PC-3 (cell line): ENCODE results near the gene CCDC171. TPM values are rescaled to one million over a fixed set of nuclear protein-coding genes. Genes with fewer than 3 reads are reported as not detected.
"Not testable (repeated sequence)": the region's sequence is repeated elsewhere in the genome, so short reads cannot be mapped to it uniquely, and the experiment has no call there.

Experiments used
- ATAC-seq: fragments of 200-7000 bp; cut with Tn5 transposase; 2 replicates; pipeline ENCODE4 v1.9.1; 2020; ENCODE audit warnings: mild to moderate bottlenecking, moderate library complexity
- BruUV-seq: library from RNA; stranded (reverse); fragments of 400-500 nt; replicated peaks from 2 replicates; lab custom pipeline; 2021; lab: Mats Ljungman, UMichigan
- CTCF ChIA-PET: fragments of 300-600 bp; sonication (Branson Sonifier 250); formaldehyde crosslinking; loops from one replicate; lab custom pipeline; 2022; ENCODE audit warnings: antibody characterized with exemption; lab: Charles Lee
- POLR2A ChIA-PET: fragments of 300-600 bp; sonication (Branson Sonifier 250); formaldehyde crosslinking; loops from one replicate; lab custom pipeline; 2022; ENCODE audit warnings: antibody characterized with exemption; ENCODE audit not compliant: unreplicated experiment; lab: Charles Lee
- DNase-seq: peaks from one replicate; pipeline ENCODE4 v3.0.0-alpha.2; 2015
- H2AFZ ChIP-seq: fragments of 300-600 bp; sonication (generic); 2 replicates; pipeline ENCODE4 v1.6.0; 2016; ENCODE audit warnings: antibody characterized with exemption, low read length
- H3F3A ChIP-seq: fragments of 300-600 bp; sonication (generic); one replicate; pipeline ENCODE4 v1.6.0; 2017; ENCODE audit warnings: antibody characterized with exemption, low read length, control low read depth, mild to moderate bottlenecking; ENCODE audit not compliant: unreplicated experiment
- H3K27ac ChIP-seq: fragments of 300-600 bp; sonication (generic); 2 replicates; pipeline ENCODE4 v1.5.1; 2016; ENCODE audit warnings: mild to moderate bottlenecking, low read length
- H3K27me3 ChIP-seq: fragments of 300-600 bp; sonication (generic); 2 replicates; pipeline ENCODE4 v1.6.1; 2016; ENCODE audit warnings: low read length, mixed read lengths
- H3K36me3 ChIP-seq: fragments of 300-600 bp; sonication (generic); 2 replicates; pipeline ENCODE4 v1.6.1; 2016; ENCODE audit warnings: low read depth, mixed run types, low read length, mixed read lengths
- H3K4me1 ChIP-seq: fragments of 300-600 bp; sonication (generic); 2 replicates; pipeline ENCODE4 v1.5.1; 2016; ENCODE audit warnings: low read length; ENCODE audit not compliant: insufficient read depth
- H3K4me2 ChIP-seq: fragments of 300-600 bp; sonication (generic); 2 replicates; pipeline ENCODE4 v1.6.0; 2016; ENCODE audit warnings: low read length
- H3K4me3 ChIP-seq: fragments of 300-600 bp; sonication (generic); 2 replicates; pipeline ENCODE4 v1.5.1; 2016; ENCODE audit warnings: mild to moderate bottlenecking, low read length, mixed read lengths
- H3K79me2 ChIP-seq: fragments of 300-600 bp; sonication (generic); 2 replicates; pipeline ENCODE4 v1.6.1; 2017; ENCODE audit warnings: low read length, mixed read lengths
- H3K9ac ChIP-seq: fragments of 300-600 bp; sonication (generic); 2 replicates; pipeline ENCODE4 v1.6.0; 2016; ENCODE audit warnings: mild to moderate bottlenecking, low read length
- H3K9me2 ChIP-seq: fragments of 300-600 bp; sonication (generic); replicated peaks from 2 replicates; pipeline ENCODE4 v1.6.1; 2016; ENCODE audit warnings: mixed run types, low read length, mixed read lengths
- H3K9me3 ChIP-seq: fragments of 300-600 bp; sonication (generic); 2 replicates; pipeline ENCODE4 v1.6.1; 2016; ENCODE audit warnings: low read length, mixed read lengths
- H4K20me1 ChIP-seq: fragments of 300-600 bp; sonication (generic); 2 replicates; pipeline ENCODE4 v1.6.1; 2016; ENCODE audit warnings: low read length, mixed read lengths
- EZH2 ChIP-seq: fragments of 300-600 bp; sonication (generic); IDR thresholded peaks from one replicate; pipeline ENCODE4 v1.6.1; 2017; ENCODE audit warnings: antibody characterized with exemption, mild to moderate bottlenecking, low read length; ENCODE audit not compliant: unreplicated experiment
- EZH2phosphoT487 ChIP-seq: fragments of 300-600 bp; sonication (generic); IDR thresholded peaks from 2 replicates; pipeline ENCODE4 v1.6.1; 2018; ENCODE audit warnings: mild to moderate bottlenecking, antibody characterized with exemption, low read length, borderline replicate concordance
- intact Hi-C: fragments of 100-400 bp; cut with micrococcal nuclease; formaldehyde crosslinking; loops from 2 replicates; pipeline ENCODE4 v1.9.0; 2023
- total RNA-seq: library from RNA; depleted of rRNA; stranded (reverse); fragments of >200 nt; gene quantifications from 2 replicates; pipeline ENCODE4 v1.2.3, GENCODE V29; 2014
- TF ChIP-seq, protein P1 (sequence below): fragments of 300-600 bp; sonication (generic); conservative IDR thresholded peaks from 2 replicates; pipeline ENCODE4 v1.5.1; 2017; ENCODE audit warnings: antibody characterized with exemption, low read depth, mild to moderate bottlenecking, low read length

Gene CCDC171
- total RNA-seq, 1 experiment from 2014 or later, result 2.7 TPM

DNA sequence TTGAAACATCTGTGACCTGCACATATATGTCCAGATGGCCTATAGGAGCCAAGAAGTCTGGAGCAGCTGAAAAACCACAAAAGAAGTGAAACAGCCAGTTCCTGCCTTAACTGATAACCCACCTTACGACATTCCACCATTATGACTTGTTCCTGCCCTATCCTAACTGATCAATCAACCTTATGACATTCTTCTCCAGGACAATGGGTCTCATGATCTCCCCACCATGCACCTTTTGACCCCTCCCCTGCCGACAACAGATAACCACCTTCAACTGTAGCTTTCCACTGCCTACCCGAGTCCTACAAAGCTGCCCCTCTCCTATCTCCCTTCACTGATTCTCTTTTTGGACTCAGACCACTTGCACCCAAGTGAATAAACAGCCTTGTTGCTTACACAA is 233.8 kb downstream of the CCDC171 start:
- ChIA-PET CTCF (no interaction called here), POLR2A (no interaction called here)
- no TSS peak for BruUV-seq
- ATAC-seq (no peak), DNase-seq (no peak)
- Histone ChIP-seq H3F3A (no peaks in the 10 kb centered on the region), H3K9me3 (no peaks in the 10 kb centered on the region), H3K4me1 (no peaks in the 10 kb centered on the region), H3K27me3 (no peaks in the 10 kb centered on the region), H3K79me2 (no peaks in the 10 kb centered on the region), H3K9ac (no peak overlapping the region), H3K27ac (no peak overlapping the region), H3K9me2 (no peaks in the 10 kb centered on the region), H3K4me2 (no peak overlapping the region), H2AFZ (no peak overlapping the region), H4K20me1 (no peaks in the 10 kb centered on the region), H3K4me3 (no peak overlapping the region), H3K36me3 (no peaks in the 10 kb centered on the region)
- intact Hi-C loops, result no loop called here
- TF ChIP-seq, protein P1, sequence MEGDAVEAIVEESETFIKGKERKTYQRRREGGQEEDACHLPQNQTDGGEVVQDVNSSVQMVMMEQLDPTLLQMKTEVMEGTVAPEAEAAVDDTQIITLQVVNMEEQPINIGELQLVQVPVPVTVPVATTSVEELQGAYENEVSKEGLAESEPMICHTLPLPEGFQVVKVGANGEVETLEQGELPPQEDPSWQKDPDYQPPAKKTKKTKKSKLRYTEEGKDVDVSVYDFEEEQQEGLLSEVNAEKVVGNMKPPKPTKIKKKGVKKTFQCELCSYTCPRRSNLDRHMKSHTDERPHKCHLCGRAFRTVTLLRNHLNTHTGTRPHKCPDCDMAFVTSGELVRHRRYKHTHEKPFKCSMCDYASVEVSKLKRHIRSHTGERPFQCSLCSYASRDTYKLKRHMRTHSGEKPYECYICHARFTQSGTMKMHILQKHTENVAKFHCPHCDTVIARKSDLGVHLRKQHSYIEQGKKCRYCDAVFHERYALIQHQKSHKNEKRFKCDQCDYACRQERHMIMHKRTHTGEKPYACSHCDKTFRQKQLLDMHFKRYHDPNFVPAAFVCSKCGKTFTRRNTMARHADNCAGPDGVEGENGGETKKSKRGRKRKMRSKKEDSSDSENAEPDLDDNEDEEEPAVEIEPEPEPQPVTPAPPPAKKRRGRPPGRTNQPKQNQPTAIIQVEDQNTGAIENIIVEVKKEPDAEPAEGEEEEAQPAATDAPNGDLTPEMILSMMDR, result no peak
- TF ChIP-seq EZH2phosphoT487, result no peak
- TF ChIP-seq EZH2, result no peak

GRCh38 chr9:15810219-15810899 is 257.5 kb downstream of the CCDC171 start:
- POLR2A ChIA-PET, H3F3A ChIP-seq, DNase-seq, H3K79me2 ChIP-seq, H4K20me1 ChIP-seq, intact Hi-C loops, H3K4me3 ChIP-seq, H3K9ac ChIP-seq, H3K9me2 ChIP-seq, H3K27ac ChIP-seq, H3K27me3 ChIP-seq, H2AFZ ChIP-seq, ATAC-seq, H3K4me1 ChIP-seq, BruUV-seq, H3K36me3 ChIP-seq, H3K4me2 ChIP-seq, H3K9me3 ChIP-seq: not testable (repeated sequence)
- CTCF ChIA-PET, result interaction anchor here (0.6 kb wide), 1 partner anchor 916 kb away, joined by 4 read pairs; no protein-coding TSS in a partner anchor

DNA sequence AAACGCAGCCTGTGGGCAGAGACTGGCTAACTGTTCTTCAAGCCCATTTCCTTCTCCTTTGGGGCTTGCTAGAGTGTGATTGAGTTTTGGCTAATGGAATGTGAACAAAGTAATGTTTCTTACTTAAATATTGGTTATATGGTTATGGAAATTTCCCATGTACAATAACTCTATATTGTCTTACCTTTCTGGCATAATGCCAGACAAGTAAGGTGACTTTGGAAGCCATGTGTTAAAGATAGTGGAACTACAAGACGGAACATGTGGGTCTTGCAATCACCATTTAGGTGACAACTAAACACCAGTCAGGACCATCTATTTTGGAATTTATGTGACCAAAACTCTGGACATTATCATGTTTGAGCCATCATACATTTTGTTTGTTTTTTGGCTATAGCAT is 260.2 kb downstream of the CCDC171 start:
- H3K36me3 ChIP-seq, result no peaks in the 10 kb centered on the region
- H3K9ac ChIP-seq, result no peak overlapping the region
- no peak overlapping the region for H3K27ac ChIP-seq
- H2AFZ ChIP-seq, result no peak overlapping the region
- POLR2A ChIA-PET, result no interaction called here
- BruUV-seq, result no TSS peak
- H3F3A ChIP-seq, result no peaks in the 10 kb centered on the region
- intact Hi-C loops, result no loop called here
- no peaks in the 10 kb centered on the region for H3K4me1 ChIP-seq
- H3K4me2 ChIP-seq, result no peak overlapping the region
- H3K27me3 ChIP-seq, result no peaks in the 10 kb centered on the region
- H3K9me3 ChIP-seq, result no peaks in the 10 kb centered on the region
- H3K4me3 ChIP-seq, result no peak overlapping the region
- H3K79me2 ChIP-seq, result no peaks in the 10 kb centered on the region
- ATAC-seq (no peak), DNase-seq (no peak)
- H3K9me2 ChIP-seq, result no peaks in the 10 kb centered on the region
- TF ChIP-seq EZH2, result no peak
- TF ChIP-seq, protein P1, result no peak
- TF ChIP-seq EZH2phosphoT487, result no peak
- CTCF ChIA-PET, result no interaction called here
- no peaks in the 10 kb centered on the region for H4K20me1 ChIP-seq
